ENCODE measurements around the gene NRCAM. TPM values are rescaled to one million over a fixed set of nuclear protein-coding genes. Genes with fewer than 3 reads are reported as not detected.

The NRCAM gene
- total and polyA plus RNA-seq, 12 donors = 0.08 to 1.3 (median 0.38) TPM

DNA sequence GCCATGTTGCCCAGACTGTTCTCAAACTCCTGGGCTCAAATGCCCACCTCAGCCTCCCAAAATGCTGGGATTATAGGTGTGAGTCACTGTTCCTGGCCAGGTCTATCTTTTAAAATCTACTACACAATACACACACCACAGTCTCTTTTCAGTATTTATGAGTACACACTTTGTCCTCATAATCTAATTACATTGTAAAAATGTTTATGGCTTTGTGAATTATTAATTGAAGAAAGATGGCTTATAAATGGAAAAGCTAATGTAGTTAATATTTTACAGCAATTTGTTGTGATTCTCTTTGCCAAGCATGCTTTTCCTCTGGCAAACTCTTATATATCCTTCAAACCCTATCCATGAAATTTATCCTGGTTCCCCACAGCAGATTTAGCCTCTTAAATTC, 348.1 kb downstream of the NRCAM start:
- no peak overlapping the region for H3K4me3 ChIP-seq
- H3K36me3 ChIP-seq = no peaks in the 10 kb centered on the region
- no peak for DNase-seq
- no peaks in the 10 kb centered on the region for H3K9me3 ChIP-seq
- H3K27ac ChIP-seq = peak overlapping the region in 2 of 10 donors; percentile 13 to 53
- H3K4me1 ChIP-seq = peaks cover 0 to 15% (median 0%) of the 10 kb centered on the region in 9 donors
- TF ChIP-seq, protein P1, sequence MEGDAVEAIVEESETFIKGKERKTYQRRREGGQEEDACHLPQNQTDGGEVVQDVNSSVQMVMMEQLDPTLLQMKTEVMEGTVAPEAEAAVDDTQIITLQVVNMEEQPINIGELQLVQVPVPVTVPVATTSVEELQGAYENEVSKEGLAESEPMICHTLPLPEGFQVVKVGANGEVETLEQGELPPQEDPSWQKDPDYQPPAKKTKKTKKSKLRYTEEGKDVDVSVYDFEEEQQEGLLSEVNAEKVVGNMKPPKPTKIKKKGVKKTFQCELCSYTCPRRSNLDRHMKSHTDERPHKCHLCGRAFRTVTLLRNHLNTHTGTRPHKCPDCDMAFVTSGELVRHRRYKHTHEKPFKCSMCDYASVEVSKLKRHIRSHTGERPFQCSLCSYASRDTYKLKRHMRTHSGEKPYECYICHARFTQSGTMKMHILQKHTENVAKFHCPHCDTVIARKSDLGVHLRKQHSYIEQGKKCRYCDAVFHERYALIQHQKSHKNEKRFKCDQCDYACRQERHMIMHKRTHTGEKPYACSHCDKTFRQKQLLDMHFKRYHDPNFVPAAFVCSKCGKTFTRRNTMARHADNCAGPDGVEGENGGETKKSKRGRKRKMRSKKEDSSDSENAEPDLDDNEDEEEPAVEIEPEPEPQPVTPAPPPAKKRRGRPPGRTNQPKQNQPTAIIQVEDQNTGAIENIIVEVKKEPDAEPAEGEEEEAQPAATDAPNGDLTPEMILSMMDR (IDR thresholded peaks at IDR 0.05) = no peak
- intact Hi-C loops (cut with DNase I) = loop anchor here in 4 of 10 donors (2.0 to 10.0 kb wide), 4 partner anchors 34 to 213 kb away; partner anchors contain the start of gene DLD (in 1 of the 4)
- no peak for ATAC-seq
- H3K27me3 ChIP-seq = no peaks in the 10 kb centered on the region

DNA sequence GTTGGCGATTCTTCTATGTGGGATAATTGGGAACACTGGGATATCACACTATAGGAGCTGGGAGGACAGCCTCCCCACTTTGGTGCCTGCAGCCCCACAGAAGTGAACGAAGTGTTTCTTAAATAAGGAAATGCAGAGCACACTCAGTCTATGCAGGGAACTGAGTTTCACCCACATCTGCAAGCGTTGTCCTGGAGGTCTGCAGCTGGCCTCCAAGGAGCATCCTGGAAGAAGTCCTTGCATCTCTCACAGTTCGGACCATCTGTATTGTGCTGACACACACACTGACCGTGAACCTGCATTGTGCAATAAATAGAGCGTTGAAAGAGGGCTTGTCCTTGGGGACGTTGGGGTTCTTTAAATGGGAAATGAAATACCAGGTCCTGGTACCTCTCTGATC, 351.9 kb downstream of the NRCAM start:
- Histone ChIP-seq H3K4me1 (peaks cover 0 to 13% (median 0%) of the 10 kb centered on the region in 9 donors), H3K4me3 (no peak overlapping the region), H3K27ac (peak overlapping the region in 1 of 10 donors; percentile 47), H3K27me3 (no peaks in the 10 kb centered on the region), H3K9me3 (no peaks in the 10 kb centered on the region), H3K36me3 (no peaks in the 10 kb centered on the region)
- peak; percentile 62 to 85 (median 76) for ATAC-seq
- 69 to 73% methylated on average over 7 of the region's 7 CpGs for WGBS, 2 donors
- TF ChIP-seq, protein P1 (IDR thresholded peaks at IDR 0.05) = no peak
- DNase-seq = no peak
- intact Hi-C loops (cut with DNase I) = loop anchor here in 1 of 10 donors (10.0 kb wide), 1 partner anchor 210 kb away; the partner anchor contains the start of gene DLD

DNA sequence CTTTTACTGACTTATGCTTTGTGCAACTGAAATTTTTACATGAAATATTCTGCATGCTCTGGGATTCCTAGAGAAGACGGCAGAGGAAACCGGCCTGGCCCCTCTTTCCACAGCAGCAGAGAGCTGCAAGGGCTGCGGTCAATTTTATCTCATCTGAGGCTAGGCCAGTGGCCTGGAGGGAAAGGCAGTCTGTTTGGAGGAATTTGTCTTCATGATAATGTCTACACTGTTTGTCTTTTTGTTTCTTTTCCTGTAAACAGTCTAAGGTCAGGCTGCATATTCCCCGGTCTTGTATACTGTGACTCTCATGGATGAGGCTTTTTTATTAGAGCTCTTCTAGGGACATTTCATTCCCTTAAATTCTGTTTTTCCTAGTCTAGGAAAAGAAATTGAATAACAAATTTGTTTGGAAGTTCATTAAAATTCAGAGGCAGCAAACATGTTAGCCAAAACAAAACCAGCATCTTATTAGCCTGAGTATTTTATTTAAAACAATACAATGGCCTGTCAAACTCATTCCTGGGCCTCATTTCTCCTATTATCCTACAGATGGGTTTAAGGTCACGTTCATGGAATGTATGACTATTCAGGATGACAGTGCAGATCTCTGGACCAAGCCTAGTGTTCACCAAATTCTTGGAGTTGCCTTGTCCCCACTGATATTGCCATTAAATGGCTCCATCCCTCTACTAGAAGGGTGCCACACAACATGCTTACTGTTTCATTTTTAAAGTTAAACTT, 352.5 kb downstream of the NRCAM start:
- no peak for DNase-seq
- no peak overlapping the region for H3K4me3 ChIP-seq
- no peaks in the 10 kb centered on the region for H3K36me3 ChIP-seq
- WGBS, 2 donors = 83% methylated on average over 5 of the region's 5 CpGs
- peak in 5 of 8 donors; percentile 46 to 73 (median 65) for ATAC-seq
- H3K27ac ChIP-seq = peak overlapping the region in 4 of 10 donors; percentile 10 to 47 (median 29)
- peaks cover 0 to 13% (median 0%) of the 10 kb centered on the region in 9 donors for H3K4me1 ChIP-seq
- H3K27me3 ChIP-seq = no peaks in the 10 kb centered on the region
- TF ChIP-seq, protein P1 (IDR thresholded peaks at IDR 0.05) = no peak
- no peaks in the 10 kb centered on the region for H3K9me3 ChIP-seq
- intact Hi-C loops (cut with DNase I) = loop anchor here in 1 of 10 donors (10.0 kb wide), 1 partner anchor 209 kb away; the partner anchor contains the start of gene DLD

DNA sequence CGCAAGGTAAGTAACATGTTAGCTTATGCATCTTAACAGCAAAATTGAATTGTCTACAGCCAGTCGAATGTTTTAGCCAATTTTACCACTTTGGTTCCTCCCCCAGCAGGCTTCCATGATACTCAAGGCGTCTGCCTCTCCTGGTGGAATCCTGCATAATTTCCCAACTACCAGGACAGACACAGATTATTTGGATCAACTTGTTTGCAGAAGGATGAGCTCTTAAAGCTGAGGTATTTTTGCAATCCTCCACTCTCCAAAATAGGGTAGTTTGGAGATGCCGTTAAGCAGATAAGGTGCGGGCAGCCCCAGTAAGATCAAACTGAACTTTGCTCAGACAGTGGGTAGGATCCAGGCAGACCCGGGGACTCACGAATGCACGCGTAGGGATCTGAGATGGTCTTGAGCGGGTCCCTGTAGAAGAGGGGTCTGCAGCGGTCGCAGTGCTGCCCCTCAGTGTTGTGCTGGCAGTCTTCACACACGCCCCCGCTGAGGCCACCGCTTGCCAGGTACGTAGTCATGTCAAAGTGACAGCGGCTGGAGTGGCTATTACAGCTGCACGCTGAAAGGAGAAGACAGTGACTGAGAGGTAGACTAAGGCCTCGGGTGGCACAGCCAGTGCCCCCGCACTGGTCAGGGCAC, 353.4 kb downstream of the NRCAM start:
- ATAC-seq (no peak), DNase-seq (no peak)
- Histone ChIP-seq H3K36me3 (no peaks in the 10 kb centered on the region), H3K9me3 (no peaks in the 10 kb centered on the region), H3K4me1 (peaks cover 0 to 10% (median 0%) of the 10 kb centered on the region in 9 donors), H3K27me3 (no peaks in the 10 kb centered on the region), H3K4me3 (no peak overlapping the region), H3K27ac (peak overlapping the region in 1 of 10 donors; percentile 10)
- intact Hi-C loops (cut with DNase I) = loop anchor here in 1 of 10 donors (10.0 kb wide), 1 partner anchor 208 kb away; the partner anchor contains the start of gene DLD
- TF ChIP-seq, protein P1 (IDR thresholded peaks at IDR 0.05) = no peak
- WGBS, 2 donors = 87 to 95% methylated on average over 20 of the region's 20 CpGs
